Fibroblast of lung (primary cell): Measurements from ENCODE around the gene FBXO46.

Experiments used
- EZH2 ChIP-seq: IDR thresholded peaks from 2 replicates; pipeline ENCODE4 v1.5.1; 2012; ENCODE audit warnings: low read length, control low read depth, mild to moderate bottlenecking; ENCODE audit errors: missing control alignments
- TF ChIP-seq, protein P1 (sequence below), 2 donors: IDR thresholded peaks in 1 of 2; conservative IDR thresholded peaks in 1 of 2; 1 replicate in 1 of 2; 2 replicates in 1 of 2; pipeline ENCODE4 v1.5.1; 2011 to 2012; ENCODE audit warnings: low read length in 2 of 2, control low read depth in 1 of 2, inconsistent platforms in 1 of 2, low read depth in 1 of 2, mild to moderate bottlenecking in 1 of 2

GRCh38 chr19:45772130-45772840, 41.6 kb upstream of the FBXO46 start:
- TF ChIP-seq, protein P1, sequence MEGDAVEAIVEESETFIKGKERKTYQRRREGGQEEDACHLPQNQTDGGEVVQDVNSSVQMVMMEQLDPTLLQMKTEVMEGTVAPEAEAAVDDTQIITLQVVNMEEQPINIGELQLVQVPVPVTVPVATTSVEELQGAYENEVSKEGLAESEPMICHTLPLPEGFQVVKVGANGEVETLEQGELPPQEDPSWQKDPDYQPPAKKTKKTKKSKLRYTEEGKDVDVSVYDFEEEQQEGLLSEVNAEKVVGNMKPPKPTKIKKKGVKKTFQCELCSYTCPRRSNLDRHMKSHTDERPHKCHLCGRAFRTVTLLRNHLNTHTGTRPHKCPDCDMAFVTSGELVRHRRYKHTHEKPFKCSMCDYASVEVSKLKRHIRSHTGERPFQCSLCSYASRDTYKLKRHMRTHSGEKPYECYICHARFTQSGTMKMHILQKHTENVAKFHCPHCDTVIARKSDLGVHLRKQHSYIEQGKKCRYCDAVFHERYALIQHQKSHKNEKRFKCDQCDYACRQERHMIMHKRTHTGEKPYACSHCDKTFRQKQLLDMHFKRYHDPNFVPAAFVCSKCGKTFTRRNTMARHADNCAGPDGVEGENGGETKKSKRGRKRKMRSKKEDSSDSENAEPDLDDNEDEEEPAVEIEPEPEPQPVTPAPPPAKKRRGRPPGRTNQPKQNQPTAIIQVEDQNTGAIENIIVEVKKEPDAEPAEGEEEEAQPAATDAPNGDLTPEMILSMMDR (conservative IDR thresholded peaks at IDR 0.05 in 1 of 2, IDR thresholded peaks at IDR 0.05 in 1 of 2; ENCODE audit: low read depth in 1 of 2, low read length in 2 of 2), result no peak
- no peak for TF ChIP-seq EZH2
